ENCODE results near the gene PRXL2B.
"Not testable (repeated sequence)": the region's sequence is repeated elsewhere in the genome, so short reads cannot be mapped to it uniquely, and the experiment has no call there.

Gene PRXL2B

GRCh38 chr1:2617971-2618470 lies 31.4 kb downstream of the PRXL2B start:
- Histone ChIP-seq H3K4me1 (ENCODE audit: insufficient read depth, poor library complexity, severe bottlenecking) (no peaks in the 10 kb centered on the region), H3K4me3 (ENCODE audit: severe bottlenecking) (no peak overlapping the region), H3K27ac (ENCODE audit: poor library complexity, severe bottlenecking) (no peak overlapping the region), H3K9me3 (ENCODE audit: severe bottlenecking) (no peaks in the 10 kb centered on the region), H3K27me3 (ENCODE audit: insufficient read depth, poor library complexity, severe bottlenecking) (peaks cover 21% of the 10 kb centered on the region), H3K36me3 (ENCODE audit: low read depth) (no peaks in the 10 kb centered on the region)
- TF ChIP-seq, protein P1, sequence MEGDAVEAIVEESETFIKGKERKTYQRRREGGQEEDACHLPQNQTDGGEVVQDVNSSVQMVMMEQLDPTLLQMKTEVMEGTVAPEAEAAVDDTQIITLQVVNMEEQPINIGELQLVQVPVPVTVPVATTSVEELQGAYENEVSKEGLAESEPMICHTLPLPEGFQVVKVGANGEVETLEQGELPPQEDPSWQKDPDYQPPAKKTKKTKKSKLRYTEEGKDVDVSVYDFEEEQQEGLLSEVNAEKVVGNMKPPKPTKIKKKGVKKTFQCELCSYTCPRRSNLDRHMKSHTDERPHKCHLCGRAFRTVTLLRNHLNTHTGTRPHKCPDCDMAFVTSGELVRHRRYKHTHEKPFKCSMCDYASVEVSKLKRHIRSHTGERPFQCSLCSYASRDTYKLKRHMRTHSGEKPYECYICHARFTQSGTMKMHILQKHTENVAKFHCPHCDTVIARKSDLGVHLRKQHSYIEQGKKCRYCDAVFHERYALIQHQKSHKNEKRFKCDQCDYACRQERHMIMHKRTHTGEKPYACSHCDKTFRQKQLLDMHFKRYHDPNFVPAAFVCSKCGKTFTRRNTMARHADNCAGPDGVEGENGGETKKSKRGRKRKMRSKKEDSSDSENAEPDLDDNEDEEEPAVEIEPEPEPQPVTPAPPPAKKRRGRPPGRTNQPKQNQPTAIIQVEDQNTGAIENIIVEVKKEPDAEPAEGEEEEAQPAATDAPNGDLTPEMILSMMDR (IDR thresholded peaks at IDR 0.05; ENCODE audit: poor library complexity, severe bottlenecking), result no peak
- DNase-seq (ENCODE audit: low spot score) (no peak), ATAC-seq (ENCODE audit: low read depth) (no peak)

- peaks cover 51% of the 10 kb centered on the region for H3K27me3 ChIP-seq (ENCODE audit: insufficient read depth, poor library complexity, severe bottlenecking)
Measured at GRCh38 chr1:2623571-2624337, 37.2 kb downstream of the PRXL2B start.

DNA sequence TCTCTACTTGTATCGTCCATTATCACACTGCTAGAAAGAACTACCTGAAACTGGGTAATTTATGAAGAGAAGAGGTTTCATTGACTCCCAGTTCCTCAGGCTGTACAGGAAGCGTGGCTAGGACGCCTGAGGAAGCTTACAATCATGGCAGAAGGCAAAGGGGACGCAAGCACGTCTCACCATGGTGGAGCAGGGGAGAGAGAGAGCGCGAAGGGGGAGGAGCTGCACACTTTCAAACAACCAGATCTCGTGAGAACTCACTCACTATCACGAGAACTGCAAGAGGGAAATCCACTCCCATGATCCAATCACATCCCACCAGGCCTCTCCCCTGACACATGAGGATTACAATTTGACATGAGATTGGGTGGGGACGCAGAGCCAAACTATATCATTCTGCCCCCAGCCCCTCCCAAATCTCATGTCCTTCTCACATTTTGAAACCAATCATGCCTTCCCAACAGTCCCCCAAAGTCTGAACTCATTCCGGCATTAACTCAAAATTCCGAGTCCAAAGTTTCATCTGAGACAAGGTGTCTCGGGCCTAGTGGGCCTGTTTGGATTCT lies 38.2 kb downstream of the PRXL2B start:
- no peaks in the 10 kb centered on the region for H3K9me3 ChIP-seq (ENCODE audit: severe bottlenecking)
- no peak overlapping the region for H3K27ac ChIP-seq (ENCODE audit: poor library complexity, severe bottlenecking)
- ATAC-seq (ENCODE audit: low read depth), result no peak
- H3K4me3 ChIP-seq (ENCODE audit: severe bottlenecking), result no peak overlapping the region
- H3K4me1 ChIP-seq (ENCODE audit: insufficient read depth, poor library complexity, severe bottlenecking), result no peaks in the 10 kb centered on the region
- TF ChIP-seq, protein P1 (IDR thresholded peaks at IDR 0.05; ENCODE audit: poor library complexity, severe bottlenecking), result no peak
- DNase-seq (ENCODE audit: low spot score), result no peak
- H3K27me3 ChIP-seq (ENCODE audit: insufficient read depth, poor library complexity, severe bottlenecking), result peaks cover 53% of the 10 kb centered on the region
- H3K36me3 ChIP-seq (ENCODE audit: low read depth), result no peaks in the 10 kb centered on the region

More at GRCh38 chr1:2623571-2624337, 37.2 kb downstream of the PRXL2B start:
- no peak for ATAC-seq (ENCODE audit: low read depth)
- no peak for DNase-seq (ENCODE audit: low spot score)
- Histone ChIP-seq H3K9me3 (ENCODE audit: severe bottlenecking) (no peaks in the 10 kb centered on the region), H3K36me3 (ENCODE audit: low read depth) (no peaks in the 10 kb centered on the region), H3K4me1 (ENCODE audit: insufficient read depth, poor library complexity, severe bottlenecking) (no peaks in the 10 kb centered on the region), H3K27ac (ENCODE audit: poor library complexity, severe bottlenecking) (no peak overlapping the region), H3K4me3 (ENCODE audit: severe bottlenecking) (no peak overlapping the region)
- TF ChIP-seq, protein P1 (IDR thresholded peaks at IDR 0.05; ENCODE audit: poor library complexity, severe bottlenecking), result no peak

DNA sequence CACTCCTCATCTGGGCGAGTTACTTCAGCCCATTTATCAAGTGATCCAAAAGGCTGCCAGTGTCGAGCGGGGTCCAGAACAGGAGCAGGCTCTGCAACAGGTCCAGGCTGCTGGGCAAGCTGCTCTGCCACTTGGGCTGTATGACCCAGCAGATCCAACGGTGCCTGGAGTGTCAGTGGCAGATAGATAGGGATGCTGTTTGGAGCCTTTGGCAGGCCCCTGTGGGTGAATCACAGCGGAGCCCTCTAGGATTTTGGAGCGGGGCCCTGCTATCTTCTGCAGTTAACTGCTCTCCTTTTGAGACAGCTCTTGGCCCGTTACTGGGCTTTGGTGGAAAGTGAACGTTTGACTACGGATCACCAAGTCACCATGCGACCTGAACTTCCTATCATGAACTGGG lies 38.7 kb downstream of the PRXL2B start:
- ATAC-seq (ENCODE audit: low read depth) (no peak), DNase-seq (ENCODE audit: low spot score) (no peak)
- no peaks in the 10 kb centered on the region for H3K9me3 ChIP-seq (ENCODE audit: severe bottlenecking)
- no peaks in the 10 kb centered on the region for H3K4me1 ChIP-seq (ENCODE audit: insufficient read depth, poor library complexity, severe bottlenecking)
- no peak overlapping the region for H3K4me3 ChIP-seq (ENCODE audit: severe bottlenecking)
- H3K36me3 ChIP-seq (ENCODE audit: low read depth), result no peaks in the 10 kb centered on the region
- H3K27me3 ChIP-seq (ENCODE audit: insufficient read depth, poor library complexity, severe bottlenecking), result peaks cover 55% of the 10 kb centered on the region
- TF ChIP-seq, protein P1 (IDR thresholded peaks at IDR 0.05; ENCODE audit: poor library complexity, severe bottlenecking), result no peak
- no peak overlapping the region for H3K27ac ChIP-seq (ENCODE audit: poor library complexity, severe bottlenecking)

DNA sequence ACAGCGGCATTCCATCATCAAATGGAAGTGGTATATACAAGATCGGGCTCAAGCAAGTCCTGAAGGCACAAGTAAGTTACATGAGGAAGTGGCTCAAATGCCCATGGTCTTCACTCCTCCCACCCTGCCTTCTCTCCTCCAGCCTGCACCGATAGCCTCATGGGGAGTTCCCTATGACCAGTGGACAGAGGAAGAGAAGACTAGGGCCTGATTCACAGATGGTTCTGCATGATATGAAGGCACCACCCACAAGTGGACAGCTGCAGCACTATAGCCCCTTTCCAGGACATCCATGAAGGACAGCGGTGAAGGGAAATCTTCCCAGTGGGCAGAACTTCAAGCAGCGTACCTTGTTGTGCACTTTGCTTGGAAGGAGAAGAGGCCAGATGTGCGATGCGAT lies 39.2 kb downstream of the PRXL2B start:
- DNase-seq (ENCODE audit: low spot score); H3K4me1 ChIP-seq (ENCODE audit: insufficient read depth, poor library complexity, severe bottlenecking); H3K36me3 ChIP-seq (ENCODE audit: low read depth); H3K9me3 ChIP-seq (ENCODE audit: severe bottlenecking); H3K4me3 ChIP-seq (ENCODE audit: severe bottlenecking); ATAC-seq (ENCODE audit: low read depth); H3K27ac ChIP-seq (ENCODE audit: poor library complexity, severe bottlenecking): not testable (repeated sequence)
- H3K27me3 ChIP-seq (ENCODE audit: insufficient read depth, poor library complexity, severe bottlenecking), result peaks cover 55% of the 10 kb centered on the region
